H1 (cell line): ENCODE measurements around the gene GPC6. TPM values are rescaled to one million over a fixed set of nuclear protein-coding genes. Genes with fewer than 3 reads are reported as not detected.

Experiments used
- CTCF ChIA-PET: fragments of 300-600 bp; sonication (Branson Sonifier 250); formaldehyde crosslinking; loops from one replicate; lab custom pipeline; 2021; ENCODE audit not compliant: partially characterized antibody; lab: Charles Lee
- POLR2A ChIA-PET: fragments of 300-600 bp; sonication (Branson Sonifier 250); formaldehyde crosslinking; loops from one replicate; lab custom pipeline; 2021; ENCODE audit warnings: inconsistent platforms; ENCODE audit not compliant: partially characterized antibody; lab: Charles Lee
- DNase-seq, 2 experiments: peaks; one replicate each; pipeline versions ENCODE4 v3.0.0 to v3.0.0-alpha.2; 2010 to 2022; ENCODE audit warnings: low spot score in 2 of 2, low read depth in 1 of 2, mixed read lengths in 1 of 2
- FAIRE-seq: peaks from 2 replicates; lab custom pipeline; 2011; peaks lifted over from hg19 to GRCh38; lab: Jason Lieb, UNC
- H2AFZ ChIP-seq: 2 replicates; pipeline ENCODE4 v1.8.1; 2012; ENCODE audit warnings: low read length, inconsistent platforms
- H2AK5ac ChIP-seq: 2 replicates; pipeline ENCODE4 v1.6.1; 2013; ENCODE audit warnings: low read depth, low read length
- H2BK120ac ChIP-seq: replicated peaks from 2 replicates; pipeline ENCODE3; 2013; ENCODE audit warnings: low read depth, low read length, inconsistent platforms
- H2BK12ac ChIP-seq: 2 replicates; pipeline ENCODE4 v1.6.1; 2013; ENCODE audit warnings: low read depth, low read length
- H2BK15ac ChIP-seq: 2 replicates; pipeline ENCODE4 v1.6.1; 2013; ENCODE audit warnings: low read length
- H2BK20ac ChIP-seq: 2 replicates; pipeline ENCODE4 v1.6.1; 2013; ENCODE audit warnings: low read length
- H2BK5ac ChIP-seq: 2 replicates; pipeline ENCODE4 v1.6.1; 2013; ENCODE audit warnings: low read depth, low read length
- H3K14ac ChIP-seq: 2 replicates; pipeline ENCODE4 v1.6.1; 2013; ENCODE audit warnings: inconsistent platforms; ENCODE audit not compliant: insufficient read length
- H3K18ac ChIP-seq: 2 replicates; pipeline ENCODE4 v1.6.1; 2013; ENCODE audit warnings: low read length; ENCODE audit errors: extremely low read depth
- H3K23ac ChIP-seq: 2 replicates; pipeline ENCODE4 v1.6.1; 2013; ENCODE audit warnings: inconsistent platforms; ENCODE audit not compliant: insufficient read length
- H3K23me2 ChIP-seq: 2 replicates; pipeline ENCODE4 v1.6.1; 2013; ENCODE audit warnings: low read depth, low read length
- H3K27ac ChIP-seq: 2 replicates; pipeline ENCODE4 v1.6.1; 2011; ENCODE audit warnings: low read depth, low read length, inconsistent platforms
- H3K27me3 ChIP-seq, 4 experiments: replicated peaks in 1 of 4; 1 replicate in 1 of 4; 2 replicates in 3 of 4; pipeline versions ENCODE4 v1.6.1 to v1.8.1; 2011 to 2013; ENCODE audit warnings: low read length in 3 of 4, mild to moderate bottlenecking in 3 of 4, inconsistent platforms in 2 of 4, mixed read lengths in 2 of 4, moderate library complexity in 1 of 4; ENCODE audit not compliant: control insufficient read depth in 3 of 4, insufficient read depth in 3 of 4; ENCODE audit errors: extremely low read depth in 1 of 4
- H3K36me3 ChIP-seq, 4 experiments: 2 replicates each; pipeline versions ENCODE4 v1.6.1 to v1.8.1; 2011 to 2013; ENCODE audit warnings: mild to moderate bottlenecking in 4 of 4, low read length in 3 of 4, moderate library complexity in 2 of 4, control low read depth in 1 of 4, inconsistent platforms in 1 of 4; ENCODE audit not compliant: insufficient read depth in 4 of 4, control insufficient read depth in 2 of 4
- H3K4ac ChIP-seq: replicated peaks from 2 replicates; pipeline ENCODE3; 2013; ENCODE audit warnings: low read length, low read depth, mixed read lengths, inconsistent platforms; ENCODE audit not compliant: insufficient read length
- H3K4me1 ChIP-seq, 4 experiments: replicated peaks in 1 of 4; 1 replicate in 1 of 4; 2 replicates in 3 of 4; pipeline versions ENCODE4 v1.6.1 to v1.8.1; 2011 to 2013; ENCODE audit warnings: low read length in 3 of 4, inconsistent platforms in 2 of 4, mixed read lengths in 1 of 4; ENCODE audit not compliant: insufficient read depth in 4 of 4, control insufficient read depth in 3 of 4
- H3K4me2 ChIP-seq, 2 experiments: 2 replicates each; pipeline versions ENCODE4 v1.6.1 to v1.8.1; 2011 to 2013; ENCODE audit warnings: low read depth in 2 of 2, low read length in 2 of 2, control low read depth in 1 of 2, inconsistent platforms in 1 of 2, mild to moderate bottlenecking in 1 of 2; ENCODE audit not compliant: insufficient read depth in 1 of 2
- H3K4me3 ChIP-seq, 4 experiments: fragments of 200-600, 300-600 bp in 1 of 4; sonication (generic), shearing (Covaris generic), sonication (Bioruptor Twin) in 1 of 4; 2 replicates each; pipeline versions ENCODE4 v1.5.1 to v1.8.1; 2011 to 2016; ENCODE audit warnings: low read length in 4 of 4, low read depth in 3 of 4, control low read depth in 2 of 4, inconsistent platforms in 2 of 4, mild to moderate bottlenecking in 2 of 4, mixed read lengths in 1 of 4, moderate library complexity in 1 of 4; ENCODE audit not compliant: insufficient read depth in 2 of 4; ENCODE audit errors: extremely low read depth in 1 of 4
- H3K56ac ChIP-seq: replicated peaks from 2 replicates; pipeline ENCODE3; 2013; ENCODE audit warnings: low read depth, mild to moderate bottlenecking, mixed read lengths, low read length, inconsistent platforms; ENCODE audit not compliant: insufficient read length
- H3K79me1 ChIP-seq: 2 replicates; pipeline ENCODE4 v1.6.1; 2013; ENCODE audit warnings: low read depth, low read length, control low read depth
- H3K79me2 ChIP-seq, 2 experiments: 2 replicates each; pipeline versions ENCODE4 v1.6.1 to v1.8.1; 2012 to 2013; ENCODE audit warnings: low read length in 2 of 2, mild to moderate bottlenecking in 2 of 2, inconsistent platforms in 1 of 2; ENCODE audit not compliant: insufficient read depth in 2 of 2, control insufficient read depth in 1 of 2
- H3K9ac ChIP-seq, 4 experiments: replicated peaks in 1 of 4; 1 replicate in 1 of 4; 2 replicates in 3 of 4; pipeline versions ENCODE4 v1.6.1 to v1.8.1; 2011 to 2013; ENCODE audit warnings: low read depth in 3 of 4, low read length in 3 of 4, control low read depth in 2 of 4, mild to moderate bottlenecking in 2 of 4, moderate library complexity in 2 of 4, inconsistent platforms in 1 of 4; ENCODE audit errors: extremely low read depth in 1 of 4
- H3K9me3 ChIP-seq, 2 experiments: 2 replicates each; pipeline versions ENCODE4 v1.6.1 to v1.8.1; 2012 to 2013; ENCODE audit warnings: mild to moderate bottlenecking in 2 of 2, moderate library complexity in 2 of 2, control low read depth in 1 of 2, inconsistent platforms in 1 of 2, low read depth in 1 of 2, low read length in 1 of 2, mixed read lengths in 1 of 2; ENCODE audit not compliant: insufficient read depth in 2 of 2
- H4K20me1 ChIP-seq, 2 experiments: replicated peaks in 1 of 2; 2 replicates each; pipeline versions ENCODE3 to v1.8.1; 2011 to 2013; ENCODE audit warnings: inconsistent platforms in 2 of 2, low read length in 2 of 2, mild to moderate bottlenecking in 1 of 2; ENCODE audit not compliant: insufficient read depth in 2 of 2, control insufficient read depth in 1 of 2
- H4K5ac ChIP-seq: 2 replicates; pipeline ENCODE4 v1.6.1; 2013; ENCODE audit warnings: low read length, low read depth, mixed read lengths, inconsistent platforms; ENCODE audit not compliant: insufficient read length
- H4K8ac ChIP-seq: 2 replicates; pipeline ENCODE4 v1.8.0; 2013; ENCODE audit warnings: mild to moderate bottlenecking, moderate library complexity, low read length, inconsistent platforms; ENCODE audit not compliant: insufficient read depth; ENCODE audit errors: extremely low read depth
- H4K91ac ChIP-seq: replicated peaks from 2 replicates; pipeline ENCODE3; 2013; ENCODE audit warnings: low read length, mixed read lengths, inconsistent platforms; ENCODE audit not compliant: insufficient read length
- CEBPB ChIP-seq: IDR thresholded peaks from 2 replicates; pipeline ENCODE4 v1.6.1; 2012; ENCODE audit warnings: low read depth, low read length
- POLR2AphosphoS5 ChIP-seq: IDR thresholded peaks from 2 replicates; pipeline ENCODE4 v1.6.1; 2011; ENCODE audit warnings: low read depth, low read length
- WGBS, 2 experiments: shearing (Covaris generic) in 1 of 2; methylation state at CpG; one replicate each; pipeline versions ENCODE4 v1.1.6 to v1.1.7; 2013 to 2015; ENCODE audit warnings: low lambda C conversion rate in 2 of 2, mixed read lengths in 2 of 2, inconsistent platforms in 1 of 2, low coverage in 1 of 2, missing lambda C conversion rate in 1 of 2; ENCODE audit not compliant: insufficient replicate concordance in 2 of 2, insufficient coverage in 1 of 2, insufficient read length in 1 of 2; ENCODE audit errors: extremely low coverage in 1 of 2, missing lambda C conversion rate in 1 of 2; 5-methylcytosine and 5-hydroxymethylcytosine counted together
- polyA plus RNA-seq, 7 experiments: library from polyadenylated mRNA; depleted of rRNA in 3 of 7; stranded (reverse) in 5 of 7; unstranded in 2 of 7; fragments of >200 nt in 5 of 7; fragments of 200-250 nt in 2 of 7; gene quantifications; 1 replicate in 5 of 7; 2 replicates in 1 of 7; 4 replicates in 1 of 7; pipeline versions ENCODE4 v1.2.1 to v1.2.3, GENCODE V29; 2011 to 2013; ENCODE audit warnings: missing spikeins in 2 of 7, mixed read lengths in 2 of 7
- total RNA-seq: library from RNA; stranded (reverse); fragmentation: NEBNext Ultra II Directional; extraction: Animal tissue kit (Norgen Biotek cat#: 25700); gene quantifications from 2 replicates; pipeline ENCODE4 v1.2.1, GENCODE V29; 2021

The GPC6 gene
- total and polyA plus RNA-seq, 2 of the 8 experiments (the other 6 are each of a cell fraction or from before 2014, with no cell fraction given): 5.4 to 12.0 TPM

DNA sequence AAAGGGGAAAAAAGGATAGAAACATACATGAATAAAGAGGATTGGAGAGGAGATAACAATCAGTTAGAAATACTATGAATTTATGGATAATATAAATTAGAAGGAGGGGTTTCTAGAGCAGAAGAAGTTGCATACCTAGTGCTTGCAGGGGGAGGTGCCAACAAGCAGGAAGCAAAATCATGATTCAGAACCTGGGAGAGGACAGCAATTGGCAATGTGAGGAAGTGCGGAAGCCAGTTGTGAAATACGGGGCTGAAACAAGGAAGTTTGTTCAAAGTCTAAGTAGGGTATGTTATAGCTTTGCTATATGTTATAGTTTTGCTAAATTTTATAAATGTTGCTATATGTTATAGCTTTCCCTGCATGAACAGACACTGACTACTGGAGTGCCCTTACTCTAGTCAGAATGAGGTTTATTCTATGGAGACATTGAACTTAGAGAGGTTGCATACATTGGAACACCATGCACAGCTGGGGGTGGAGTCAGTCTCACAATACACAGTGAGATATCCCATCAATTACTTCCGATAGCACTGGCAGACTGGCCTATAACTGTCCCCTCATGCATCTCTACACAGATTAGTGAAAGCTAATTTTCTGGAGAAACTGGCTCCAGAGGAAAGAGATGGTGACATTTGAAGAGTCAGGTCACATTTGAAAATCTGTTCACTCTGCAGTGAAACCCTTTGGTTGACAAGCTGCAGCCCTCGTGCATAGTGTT lies 92.1 kb downstream of the GPC6 start:
- no peak overlapping the region for H3K23ac ChIP-seq
- CTCF ChIA-PET: no interaction called here
- no peak overlapping the region for H4K5ac ChIP-seq
- H3K27me3 ChIP-seq: no peaks in the 10 kb centered on the region
- no peak overlapping the region for H3K4ac ChIP-seq
- H3K4me3 ChIP-seq: no peak overlapping the region
- H3K14ac ChIP-seq: no peak overlapping the region
- POLR2A ChIA-PET: no interaction called here
- no peak overlapping the region for H4K8ac ChIP-seq
- H2BK20ac ChIP-seq: no peak overlapping the region
- no peak overlapping the region for H4K91ac ChIP-seq
- H2AK5ac ChIP-seq: no peak overlapping the region
- peaks cover 0 to 8% (median 3%) of the 10 kb centered on the region in 4 experiments; a peak in 4 of 7 replicates for H3K4me1 ChIP-seq
- no peaks in the 10 kb centered on the region for H3K79me1 ChIP-seq
- H2AFZ ChIP-seq: no peak overlapping the region
- no peaks in the 10 kb centered on the region for H4K20me1 ChIP-seq
- no peak for DNase-seq
- H3K9me3 ChIP-seq: no peaks in the 10 kb centered on the region
- no peak overlapping the region for H3K18ac ChIP-seq
- H3K27ac ChIP-seq: no peak overlapping the region
- no peaks in the 10 kb centered on the region for H3K36me3 ChIP-seq
- 0 out of 4 replicates have a peak, but pooled peaks cover 0 to 4% of the 10 kb centered on the region in 2 experiments for H3K79me2 ChIP-seq
- 90% methylated on average over 4 of the region's 4 CpGs; no CpG with 5 or more reads in 1 of the 2 experiments for WGBS, 2 experiments
- no peak overlapping the region for H3K9ac ChIP-seq
- H2BK15ac ChIP-seq: no peak overlapping the region
- no peaks in the 10 kb centered on the region; the same call in 1 of the 2 replicates for H3K23me2 ChIP-seq
- H3K4me2 ChIP-seq: no peak overlapping the region
- no peak overlapping the region for H2BK120ac ChIP-seq
- no peak overlapping the region for H2BK12ac ChIP-seq
- no peak for FAIRE-seq
- no peak overlapping the region for H2BK5ac ChIP-seq
- TF ChIP-seq CEBPB: peak; percentile 64; the same call in 1 of the 2 replicates
- no peak for TF ChIP-seq POLR2AphosphoS5
- no peak overlapping the region for H3K56ac ChIP-seq
